H1 (cell line): ENCODE measurements around the gene PDE8B.

Experiments
- ASH2L ChIP-seq: fragments of 200-600, 300-600 bp; sonication (generic); IDR thresholded peaks from one replicate; pipeline ENCODE4 v1.7.1; 2017; ENCODE audit warnings: low read length
- CEBPB ChIP-seq: IDR thresholded peaks from 2 replicates; pipeline ENCODE4 v1.6.1; 2012; ENCODE audit warnings: low read depth, low read length
- CTCF ChIP-seq, 3 experiments: IDR thresholded peaks; 1 replicate in 2 of 3; 2 replicates in 1 of 3; pipeline versions ENCODE4 v1.5.1 to v1.6.1; 2011; ENCODE audit warnings: low read length in 3 of 3, mild to moderate bottlenecking in 3 of 3, inconsistent platforms in 2 of 3, low read depth in 1 of 3, moderate library complexity in 1 of 3; ENCODE audit not compliant: insufficient read depth in 1 of 3; ENCODE audit errors: control extremely low read depth in 1 of 3
- EP300 ChIP-seq, 2 experiments: IDR thresholded peaks; 1 replicate in 1 of 2; 2 replicates in 1 of 2; pipeline ENCODE4 v1.6.1; 2011 to 2012; ENCODE audit warnings: low read depth in 2 of 2, low read length in 2 of 2, mild to moderate bottlenecking in 2 of 2, borderline replicate concordance in 1 of 2, inconsistent platforms in 1 of 2, moderate library complexity in 1 of 2
- MAFK ChIP-seq: IDR thresholded peaks from 2 replicates; pipeline ENCODE4 v1.6.1; 2012; ENCODE audit warnings: low read depth, mild to moderate bottlenecking, improper control_type of control experiment, low read length
- POLR2A ChIP-seq, 2 experiments: IDR thresholded peaks; 1 replicate in 1 of 2; 2 replicates in 1 of 2; pipeline ENCODE4 v1.6.1; 2011; ENCODE audit warnings: low read depth in 2 of 2, low read length in 2 of 2, mild to moderate bottlenecking in 2 of 2; ENCODE audit errors: control extremely low read depth in 1 of 2
- RBBP5 ChIP-seq: IDR thresholded peaks from 2 replicates; pipeline ENCODE4 v1.7.1; 2012; ENCODE audit warnings: low read depth, mild to moderate bottlenecking, inconsistent platforms, low read length, moderate library complexity, borderline replicate concordance
- SRF ChIP-seq: IDR thresholded peaks from 2 replicates; pipeline ENCODE4 v1.6.1; 2011; ENCODE audit warnings: mild to moderate bottlenecking, low read depth, low read length, moderate library complexity
- YY1 ChIP-seq: IDR thresholded peaks from 2 replicates; pipeline ENCODE4 v1.6.1; 2011; ENCODE audit warnings: low read depth, mild to moderate bottlenecking, low read length

DNA sequence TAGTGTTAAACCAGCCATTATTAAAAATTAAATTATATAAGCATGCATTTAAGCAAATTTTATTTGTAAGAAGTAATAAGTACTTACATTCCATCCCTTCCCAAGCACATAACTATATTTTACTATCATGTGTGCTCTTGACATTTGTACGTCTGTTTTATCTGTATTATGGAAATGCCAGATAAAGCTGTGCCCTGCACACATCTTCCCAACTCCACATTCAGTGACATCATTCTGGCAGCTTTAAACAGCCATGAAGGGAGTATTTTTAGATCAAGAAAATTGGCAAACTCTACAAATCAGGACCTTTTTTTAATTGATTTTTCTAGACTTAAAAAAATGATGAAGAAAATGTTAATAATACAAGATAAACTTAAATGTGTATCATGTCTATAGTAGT, 150.5 kb downstream of the PDE8B start:
- no peak for TF ChIP-seq SRF
- no peak for TF ChIP-seq EP300 (IDR thresholded peaks at IDR 0.05; ENCODE audit: borderline replicate concordance in 1 of 2, low read depth in 2 of 2, low read length in 2 of 2)
- no peak for TF ChIP-seq YY1
- no peak for TF ChIP-seq CTCF (IDR thresholded peaks at IDR 0.05; ENCODE audit: control extremely low read depth in 1 of 3, insufficient read depth in 1 of 3, low read depth in 1 of 3, low read length in 3 of 3)
- TF ChIP-seq CEBPB: no peak
- TF ChIP-seq POLR2A (IDR thresholded peaks at IDR 0.05; ENCODE audit: control extremely low read depth in 1 of 2, low read depth in 2 of 2, low read length in 2 of 2): no peak
- no peak for TF ChIP-seq ASH2L
- TF ChIP-seq RBBP5: no peak
- TF ChIP-seq MAFK: no peak
